ENCODE data around the gene UMODL1.

GRCh38 chr21:42176859-42177258, 105.7 kb downstream of the UMODL1 start:
- no peak for TF ChIP-seq GATA2 (IDR thresholded peaks at IDR 0.05; ENCODE audit: low read depth, low read length)
- TF ChIP-seq GATA3 (IDR thresholded peaks at IDR 0.05; ENCODE audit: low read depth, low read length) = no peak

Data from SH-SY5Y (cell line).